ENCODE data around the gene ZNF385B. TPM values are rescaled to one million over a fixed set of nuclear protein-coding genes. Genes with fewer than 3 reads are reported as not detected.

ZNF385B gene
- total and polyA plus RNA-seq, 2 donors (not counting 1 experiment from before 2014, with no cell fraction given) = not detected

GRCh38 chr2:179650420-179650819 lies 211.0 kb downstream of the ZNF385B start:
- Mint-ChIP-seq H3K27ac (no peak overlapping the region), H3K27me3 (peaks cover 7% of the 10 kb centered on the region)
- ATAC-seq (ENCODE audit: low read depth) = no peak

More at GRCh38 chr2:179650420-179650819, 211.0 kb downstream of the ZNF385B start:
- H3K4me3 ChIP-seq (ENCODE audit: control extremely low read depth in 1 of 5, extremely low read depth in 1 of 5, insufficient read depth in 1 of 5, low read depth in 2 of 5, low read length in 4 of 5) = no peak overlapping the region
- no peaks in the 10 kb centered on the region for H4K20me1 ChIP-seq (ENCODE audit: control insufficient read depth, insufficient read depth, low read length, poor library complexity, severe bottlenecking)
- H3K9me3 ChIP-seq (ENCODE audit: control extremely low read depth in 1 of 3, control insufficient read depth in 2 of 3, insufficient read depth in 1 of 3, low read length in 2 of 3) = no peaks in the 10 kb centered on the region
- no peaks in the 10 kb centered on the region for H3K79me2 ChIP-seq (ENCODE audit: control insufficient read depth, insufficient read depth, low read length)
- DNase-seq = no peak
- H3K9ac ChIP-seq (ENCODE audit: low read length) = no peak overlapping the region
- TF ChIP-seq EZH2 (IDR thresholded peaks at IDR 0.05; ENCODE audit: borderline replicate concordance, insufficient read depth, low read depth, low read length, poor library complexity, severe bottlenecking) (no peak), CTCF (IDR thresholded peaks at IDR 0.05) (no peak)
- no peaks in the 10 kb centered on the region for H3K27me3 ChIP-seq (replicated peaks in 1 of 4; ENCODE audit: control extremely low read depth in 1 of 4, control insufficient read depth in 3 of 4, insufficient read depth in 4 of 4, low read length in 3 of 4)
- Mint-ChIP-seq H3K4me1 (no peaks in the 10 kb centered on the region), H3K4me3 (no peak overlapping the region), H3K9me3 (ENCODE audit: insufficient read depth) (no peaks in the 10 kb centered on the region)
- no peak overlapping the region for H3K4me2 ChIP-seq (replicated peaks; ENCODE audit: low read depth, low read length, poor library complexity, severe bottlenecking)
- ChIA-PET CTCF (no interaction called here), POLR2A (no interaction called here)
- H3K36me3 ChIP-seq (replicated peaks in 1 of 2; ENCODE audit: control extremely low read depth in 1 of 2, control insufficient read depth in 1 of 2, extremely low read depth in 1 of 2, insufficient read depth in 2 of 2, low read length in 1 of 2) = no peaks in the 10 kb centered on the region
- H3K27ac ChIP-seq (ENCODE audit: low read length in 2 of 2) = no peak overlapping the region
- no peaks in the 10 kb centered on the region for H3K4me1 ChIP-seq (ENCODE audit: control insufficient read depth in 2 of 2, insufficient read depth in 2 of 2, low read length in 2 of 2)
- no peak overlapping the region for H2AFZ ChIP-seq (ENCODE audit: insufficient read depth, low read depth, low read length, poor library complexity, severe bottlenecking)
- intact Hi-C loops (cut with micrococcal nuclease) = no loop called here

Measured in B cell (primary cell).